GM19193 (cell line): ENCODE results near the gene CRYGD.
"Not testable (repeated sequence)": the region's sequence is repeated elsewhere in the genome, so short reads cannot be mapped to it uniquely, and the experiment has no call there.

ENCODE experiments used
- POLR2A ChIP-seq: IDR thresholded peaks from 4 replicates; pipeline ENCODE4 v1.6.1; 2011; ENCODE audit not compliant: insufficient read depth, insufficient read length; ENCODE audit errors: extremely low read depth

CRYGD gene

DNA sequence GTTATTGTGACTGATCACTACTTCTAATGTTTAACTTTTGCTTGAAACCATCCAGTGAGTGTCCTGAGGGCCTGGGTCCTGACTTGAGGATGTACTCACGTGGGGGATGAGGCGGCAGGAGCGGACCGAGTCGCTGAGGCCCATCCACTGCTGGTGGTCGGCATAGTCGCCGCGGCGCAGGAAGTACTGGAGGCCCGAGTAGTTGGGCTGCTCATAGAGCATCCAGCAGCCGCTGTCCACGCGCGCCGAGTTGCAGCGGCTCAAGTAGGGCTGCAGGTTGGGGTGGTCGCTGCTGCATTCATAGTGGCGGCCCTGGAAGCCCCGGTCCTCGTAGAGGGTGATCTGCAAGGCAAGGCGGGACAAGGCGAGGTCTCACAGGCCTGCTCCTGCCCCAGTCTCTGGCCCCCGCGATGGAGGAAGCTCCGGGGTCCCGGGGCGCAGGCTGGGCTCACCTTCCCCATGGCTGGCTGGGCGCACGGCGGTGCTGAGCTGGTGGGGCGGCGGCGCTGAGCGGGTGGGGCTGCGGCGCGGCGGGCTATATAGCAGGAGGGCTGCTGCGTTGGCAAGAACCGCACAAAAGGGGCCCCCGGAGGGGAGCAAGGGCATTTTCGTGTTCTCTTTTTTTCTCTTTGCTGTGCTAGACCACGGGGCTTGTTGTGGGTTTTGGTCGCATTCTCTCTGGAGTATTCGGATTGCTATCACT lies at the start of gene CRYGD:
Gene CRYGD, minus strand, starts transcription at position 512 of the 703 bp plus-strand sequence. Its CDS starts 51 bp downstream, at position 461.
- TF ChIP-seq POLR2A, result not testable (repeated sequence)

DNA sequence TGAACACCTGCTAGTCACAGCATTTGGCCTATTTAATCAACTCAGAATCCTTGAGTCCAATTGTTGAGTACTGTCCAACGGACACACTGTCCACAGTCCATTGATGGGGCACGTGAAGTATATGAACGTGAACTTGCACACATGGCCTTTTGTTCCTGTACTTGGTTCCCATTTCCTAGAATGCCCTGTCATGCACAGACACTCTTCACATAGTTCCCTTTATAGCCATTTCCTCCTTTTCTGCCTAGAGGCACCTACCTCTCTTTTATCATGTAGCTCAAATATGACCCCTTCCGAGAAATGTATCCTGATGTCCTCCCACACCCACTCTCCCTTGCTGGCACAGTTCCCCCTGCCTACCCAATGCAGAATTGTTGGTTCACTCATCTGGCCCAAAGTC lies 47.8 kb upstream of the CRYGD start:
- no peak for TF ChIP-seq POLR2A

DNA sequence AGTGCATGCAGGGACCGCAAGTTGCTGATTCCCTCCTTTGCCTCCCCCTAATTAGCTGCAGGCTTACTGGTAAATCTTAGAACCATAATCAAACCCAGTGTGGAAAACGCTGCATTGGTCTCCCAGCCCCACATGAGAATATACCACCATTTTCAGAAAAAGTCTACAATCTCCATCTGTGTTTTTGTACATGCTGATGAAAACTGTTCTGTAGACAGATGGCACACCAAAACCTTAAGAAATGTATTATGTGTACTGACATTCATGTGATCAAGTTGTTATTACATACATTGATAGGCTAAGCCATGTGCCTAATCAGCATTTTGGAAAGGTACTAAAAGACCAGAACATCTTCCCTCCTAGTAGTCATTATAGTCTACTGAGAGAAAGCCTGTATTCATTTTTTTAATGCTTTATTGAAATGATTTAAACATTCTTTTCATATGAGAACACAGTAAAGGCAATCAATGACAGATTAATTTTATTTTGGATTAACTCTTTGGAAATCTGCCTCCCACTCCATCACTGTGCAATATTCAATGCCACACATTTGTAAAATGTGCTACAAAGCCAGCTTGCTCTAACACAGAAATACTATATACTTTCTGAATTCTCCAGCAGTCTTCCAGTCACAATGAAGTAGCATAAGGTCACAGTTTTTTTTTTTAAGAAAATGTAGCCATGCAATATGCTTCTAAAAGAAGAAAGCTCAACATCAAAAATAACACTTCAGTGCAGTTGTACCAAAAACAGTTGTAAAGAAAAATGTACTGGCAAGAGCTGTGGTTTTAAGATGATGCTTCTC lies 40.8 kb upstream of the CRYGD start:
- no peak for TF ChIP-seq POLR2A

DNA sequence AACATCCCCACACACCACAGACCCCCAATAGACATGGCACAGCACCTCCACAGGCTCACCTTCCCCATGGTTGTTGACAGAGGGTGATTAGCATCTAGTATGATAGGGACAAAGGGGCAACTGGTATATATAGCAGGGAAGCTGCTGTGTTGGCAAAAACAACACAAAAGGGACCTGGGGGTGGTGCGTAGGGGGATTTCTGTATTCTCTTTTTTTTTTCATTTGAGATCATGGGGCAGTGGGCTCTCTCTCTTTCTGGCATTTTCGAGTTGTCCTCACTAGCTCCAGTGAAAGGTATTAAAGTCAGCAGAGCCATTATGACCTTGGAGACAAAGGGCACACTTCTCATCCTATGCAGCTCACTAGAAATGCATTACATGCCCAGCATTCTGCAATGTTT lies 39.2 kb upstream of the CRYGD start, which contains the start of gene CRYGA:
Gene CRYGA, minus strand, starts transcription at position 101 of the 400 bp plus-strand sequence. Its CDS starts 33 bp downstream, at position 68.
- no peak for TF ChIP-seq POLR2A

DNA sequence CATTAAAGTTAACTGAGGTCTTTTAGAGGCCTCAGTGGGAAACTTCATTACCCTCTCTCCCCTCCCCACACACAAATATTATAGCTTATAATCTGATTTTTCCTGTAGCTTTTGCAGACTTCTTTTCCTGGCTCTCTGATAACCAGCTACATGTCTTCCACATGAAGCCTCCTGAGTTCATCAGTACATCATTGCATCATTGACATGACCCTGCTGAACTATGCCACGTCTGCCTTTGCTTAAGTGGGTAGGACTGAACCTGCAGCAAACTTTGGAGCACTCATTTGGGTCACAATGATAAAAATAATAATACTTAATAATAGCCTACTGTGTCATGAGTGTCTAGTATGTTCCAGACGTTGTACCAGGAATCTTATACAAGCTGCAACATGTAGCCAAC lies 32.1 kb upstream of the CRYGD start:
- TF ChIP-seq POLR2A, result no peak

DNA sequence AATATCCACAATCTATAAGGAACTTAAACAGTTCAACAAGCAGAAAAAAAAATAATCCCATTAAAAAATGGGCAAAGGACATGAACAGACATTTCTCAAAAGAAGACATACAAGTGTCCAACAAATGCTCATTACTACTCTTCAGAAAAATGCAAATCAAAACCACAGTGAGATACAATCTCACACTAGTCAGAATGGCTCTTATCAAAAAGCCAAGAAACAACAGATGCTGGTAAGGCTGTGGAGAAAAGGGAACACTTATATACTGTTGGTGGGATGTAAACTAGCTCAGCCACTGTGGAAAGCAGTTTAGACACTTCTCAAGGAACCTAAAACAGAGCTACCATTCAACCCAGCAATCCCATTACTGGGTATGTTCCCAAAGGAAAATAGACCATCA lies 28.8 kb upstream of the CRYGD start:
- TF ChIP-seq POLR2A, result no peak

DNA sequence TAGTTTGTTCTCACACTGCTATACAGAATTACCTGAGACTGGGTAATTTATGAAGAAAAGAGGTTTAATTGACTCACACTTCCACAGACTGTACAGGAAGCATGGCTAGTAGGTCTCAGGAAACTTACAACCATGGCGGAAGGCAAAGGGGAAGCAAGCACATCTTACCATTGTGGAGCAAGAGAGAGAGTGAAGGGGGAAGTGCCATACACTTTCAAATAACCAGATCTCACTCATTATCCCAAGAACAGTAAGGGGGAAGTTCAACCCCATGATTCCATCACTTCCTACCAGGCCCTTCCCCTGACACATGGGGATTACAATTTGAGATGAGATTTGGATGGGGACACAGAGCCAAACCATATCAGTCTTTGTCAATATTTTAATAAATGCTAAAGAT lies 26.6 kb upstream of the CRYGD start:
- TF ChIP-seq POLR2A, result no peak

DNA sequence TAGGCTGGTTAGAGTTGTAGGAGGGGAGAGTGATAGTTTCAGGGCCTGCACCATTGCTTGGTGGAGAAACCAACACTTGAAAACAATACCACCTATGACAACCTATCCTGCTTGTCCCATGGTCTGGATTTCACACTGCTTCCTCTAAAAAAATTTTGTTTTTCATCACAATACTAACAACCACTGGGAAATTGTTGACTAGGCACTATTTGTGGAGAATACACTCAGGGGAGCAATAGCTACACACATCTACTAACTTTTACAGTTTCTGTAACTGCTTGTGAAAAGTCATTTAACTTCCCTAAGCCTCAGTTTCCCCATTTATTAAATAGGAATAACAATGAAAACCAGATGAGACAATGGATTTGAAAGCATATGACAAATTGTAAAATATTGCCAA lies 25.8 kb upstream of the CRYGD start:
- TF ChIP-seq POLR2A, result no peak

DNA sequence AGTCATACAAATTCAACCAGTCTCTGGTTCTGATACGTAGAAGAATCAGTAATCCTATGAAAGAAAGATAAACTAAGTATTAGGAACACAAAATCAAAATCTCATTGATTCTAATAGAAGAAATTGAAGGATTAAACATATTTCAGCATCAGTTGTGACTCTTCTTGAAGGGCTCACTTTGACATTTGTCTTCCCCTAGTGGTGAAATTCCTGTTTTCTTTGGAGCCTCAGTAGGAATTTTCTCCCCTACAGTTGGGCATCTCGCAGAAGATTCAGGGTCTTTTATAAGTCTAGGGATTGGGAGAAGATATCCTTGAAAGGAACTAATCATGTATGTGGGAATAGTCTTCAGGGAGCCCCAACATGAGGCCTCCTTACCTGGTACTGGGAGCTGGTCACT lies 24.5 kb upstream of the CRYGD start:
- TF ChIP-seq POLR2A, result no peak

DNA sequence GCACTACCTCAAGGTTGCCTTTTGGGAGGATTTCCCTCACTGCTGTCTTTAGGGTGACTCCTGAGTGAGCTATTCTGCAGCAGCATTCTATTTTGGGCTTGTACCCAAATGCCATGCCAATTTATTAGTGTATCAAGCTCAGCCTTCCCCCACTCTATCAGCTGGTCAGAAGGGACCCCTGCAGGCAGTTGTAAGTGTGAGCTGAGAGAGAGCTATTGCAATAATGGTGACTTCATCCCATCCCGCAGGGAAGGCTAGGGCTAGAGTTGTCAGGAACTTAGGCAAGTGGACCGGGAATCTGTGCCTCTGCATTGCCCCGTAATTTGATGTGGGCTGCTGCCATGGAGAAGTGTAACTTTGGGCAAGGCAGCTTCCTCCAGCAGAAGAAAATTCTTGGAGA lies 23.4 kb upstream of the CRYGD start:
- no peak for TF ChIP-seq POLR2A

DNA sequence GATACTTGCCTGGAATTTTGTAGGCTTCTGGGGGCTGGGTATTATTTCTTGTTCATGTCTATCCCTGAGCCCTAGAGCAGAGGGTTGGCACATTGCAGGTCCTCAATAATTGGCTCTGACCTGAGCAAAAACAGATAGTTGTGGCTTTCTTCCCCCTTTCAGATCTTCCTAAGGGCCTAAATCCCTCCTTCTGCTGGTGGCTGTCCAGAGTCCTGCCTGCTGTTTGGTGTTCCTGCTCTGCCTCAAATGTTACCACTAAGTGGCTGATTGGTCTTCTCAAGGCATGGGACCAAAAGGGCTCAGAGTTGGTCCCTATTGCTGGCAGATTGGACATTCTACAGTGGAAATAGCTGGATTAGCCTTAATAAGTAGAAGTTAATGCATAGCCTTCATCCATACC lies 22.7 kb upstream of the CRYGD start:
- TF ChIP-seq POLR2A, result no peak

DNA sequence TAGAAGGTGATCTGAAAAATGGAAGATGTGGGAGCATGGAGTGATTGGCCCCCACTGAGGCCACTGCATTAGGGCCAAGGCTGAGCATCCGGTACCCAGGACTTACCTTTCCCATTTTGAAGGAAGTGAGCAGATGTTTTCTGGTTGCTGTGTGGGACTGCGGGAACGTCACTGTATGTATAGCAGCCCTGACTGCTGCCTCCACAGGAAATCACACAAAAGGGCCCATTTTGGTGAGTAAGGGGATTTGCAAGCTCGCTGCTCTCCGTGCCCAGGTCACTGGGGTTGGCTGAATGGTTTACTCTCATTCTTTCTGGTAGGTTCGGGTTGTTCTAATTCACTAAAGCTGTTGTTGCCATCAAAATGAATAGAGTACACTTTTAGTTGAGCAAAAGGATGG lies 21.7 kb upstream of the CRYGD start, which contains the start of gene CRYGB:
Gene CRYGB, minus strand, starts transcription at position 153 of the 400 bp plus-strand sequence. Its CDS starts 38 bp downstream, at position 115.
- no peak for TF ChIP-seq POLR2A

DNA sequence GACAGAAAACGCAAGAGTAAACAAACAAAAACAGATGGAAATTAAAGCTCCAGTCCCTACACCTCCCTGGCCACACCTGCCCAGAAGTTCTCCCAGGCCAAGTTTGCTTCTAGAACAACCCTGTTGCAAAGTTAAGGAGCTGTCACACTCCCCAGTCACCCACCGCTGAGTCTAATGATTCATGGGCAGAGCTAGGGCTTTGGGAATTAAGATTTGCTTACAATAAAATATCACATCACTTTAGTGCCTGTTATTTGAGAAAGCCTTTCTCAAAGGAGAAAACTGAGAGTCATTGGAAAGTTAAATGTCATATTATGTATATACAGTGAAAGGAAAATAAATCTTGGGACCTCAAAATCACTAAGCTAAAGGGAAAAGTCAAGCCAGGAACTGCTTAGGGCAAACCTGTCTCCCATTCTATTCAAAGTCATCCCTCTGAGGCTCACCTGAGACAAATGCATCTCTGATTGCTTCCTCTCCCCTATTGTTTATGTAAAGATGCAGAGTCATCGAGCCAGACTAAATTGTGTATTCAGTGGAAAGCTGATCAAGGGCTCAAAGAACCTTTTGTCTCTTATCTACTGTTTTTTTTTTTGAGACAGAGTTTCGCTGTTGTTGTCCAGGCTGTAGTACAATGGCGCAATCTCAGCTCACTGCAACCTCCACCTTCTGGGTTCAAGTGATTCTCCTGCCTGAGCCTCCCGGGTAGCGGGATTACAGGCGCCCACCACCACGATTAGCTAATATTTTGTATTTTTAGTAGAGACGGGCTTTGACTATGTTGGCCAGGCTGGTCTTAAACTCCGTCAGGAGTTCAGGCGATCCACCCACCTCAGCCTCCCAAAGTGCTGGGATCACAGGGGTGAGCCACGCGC lies 18.8 kb upstream of the CRYGD start:
- TF ChIP-seq POLR2A, result no peak

DNA sequence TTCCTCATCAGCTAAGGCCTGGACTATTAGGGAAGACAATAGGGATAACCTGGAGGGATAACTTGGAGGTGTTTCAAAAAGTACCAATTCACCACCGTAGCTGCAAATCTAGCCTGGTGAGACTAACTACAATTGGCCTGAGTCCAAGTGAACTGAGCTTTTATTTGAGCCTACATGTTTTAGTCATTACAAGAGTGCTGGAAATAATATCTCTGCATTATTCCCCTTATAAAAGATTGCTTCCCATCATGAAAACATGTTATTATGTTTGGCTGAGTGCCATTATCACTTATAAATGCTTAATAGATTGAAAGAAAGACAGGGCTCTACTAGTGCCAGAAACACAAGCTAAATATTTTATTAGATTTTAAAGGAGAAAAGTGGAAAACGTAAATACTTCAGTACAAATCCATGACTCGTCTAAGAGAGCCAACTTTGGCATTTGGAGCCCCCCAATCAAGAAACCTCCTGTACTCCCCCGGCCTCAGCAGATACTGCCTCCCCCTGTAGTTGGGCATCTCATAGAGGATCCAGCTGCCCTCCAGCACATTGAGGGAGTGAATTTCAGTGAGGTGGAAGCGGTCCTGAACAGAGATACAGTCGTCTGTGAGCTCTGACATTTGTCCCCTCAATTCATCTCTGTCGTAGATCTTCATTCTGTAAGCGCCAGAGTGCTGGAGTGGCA lies 18.1 kb upstream of the CRYGD start:
- TF ChIP-seq POLR2A, result no peak
